ENCODE results near the gene TBC1D5.

TBC1D5 gene

GRCh38 chr3:17473761-17474160 is 268.7 kb downstream of the TBC1D5 start:
- no peak for TF ChIP-seq PPARA (CRISPR knock-in tag; IDR thresholded peaks at IDR 0.05; ENCODE audit: borderline replicate concordance)
- TF ChIP-seq ZNF565 (CRISPR knock-in tag; conservative IDR thresholded peaks at IDR 0.05; ENCODE audit: low read depth), result no peak
- TF ChIP-seq ZNF8 (CRISPR knock-in tag; IDR thresholded peaks at IDR 0.05), result no peak
- TF ChIP-seq RARB (CRISPR knock-in tag; IDR thresholded peaks at IDR 0.05), result no peak
- TF ChIP-seq ZFP30 (CRISPR knock-in tag; IDR thresholded peaks at IDR 0.05), result no peak
- no peak for TF ChIP-seq GLIS3 (CRISPR knock-in tag; IDR thresholded peaks at IDR 0.05)
- no peak for TF ChIP-seq CREB5 (CRISPR knock-in tag; IDR thresholded peaks at IDR 0.05; ENCODE audit: low read depth)
- TF ChIP-seq ESRRG (CRISPR knock-in tag; IDR thresholded peaks at IDR 0.05), result no peak
- TF ChIP-seq OSR1 (CRISPR knock-in tag; IDR thresholded peaks at IDR 0.05), result no peak
- no peak for TF ChIP-seq TSHZ2 (CRISPR knock-in tag; IDR thresholded peaks at IDR 0.05)
- no peak for TF ChIP-seq TCF4 (CRISPR knock-in tag; IDR thresholded peaks at IDR 0.05; ENCODE audit: borderline replicate concordance)
- no peak for TF ChIP-seq ARNTL (CRISPR knock-in tag; IDR thresholded peaks at IDR 0.05; ENCODE audit: borderline replicate concordance, low read depth)
- TF ChIP-seq SNAI2 (CRISPR knock-in tag; IDR thresholded peaks at IDR 0.05), result no peak
- peak; percentile 49; the same call in 1 of the 3 replicates for ATAC-seq

- TF ChIP-seq ZFP3 (CRISPR knock-in tag; IDR thresholded peaks at IDR 0.05) (no peak), TCF4 (CRISPR knock-in tag; IDR thresholded peaks at IDR 0.05; ENCODE audit: borderline replicate concordance) (no peak), BACH2 (CRISPR knock-in tag; IDR thresholded peaks at IDR 0.05; ENCODE audit: borderline replicate concordance) (no peak), TOX (CRISPR knock-in tag; IDR thresholded peaks at IDR 0.05; ENCODE audit: borderline replicate concordance) (no peak), ZC3H10 (CRISPR knock-in tag; IDR thresholded peaks at IDR 0.05) (no peak), ZNF565 (CRISPR knock-in tag; conservative IDR thresholded peaks at IDR 0.05; ENCODE audit: low read depth) (no peak), GLIS3 (CRISPR knock-in tag; IDR thresholded peaks at IDR 0.05) (no peak), SNAI2 (CRISPR knock-in tag; IDR thresholded peaks at IDR 0.05) (no peak), TSHZ2 (CRISPR knock-in tag; IDR thresholded peaks at IDR 0.05) (no peak), CSRNP3 (CRISPR knock-in tag; IDR thresholded peaks at IDR 0.05) (no peak)
- no peak for ATAC-seq
These were observed 272.5 kb downstream of the TBC1D5 start for GRCh38 chr3:17469954-17470353.

- TF ChIP-seq ESRRG (CRISPR knock-in tag; IDR thresholded peaks at IDR 0.05) (no peak), ZNF70 (CRISPR knock-in tag; IDR thresholded peaks at IDR 0.05) (no peak), ISL1 (CRISPR knock-in tag; IDR thresholded peaks at IDR 0.05) (0 out of 2 replicates have a peak, but pooled peaks have one; percentile 27)
- ATAC-seq, result no peak
These were observed 272.9 kb downstream of the TBC1D5 start for GRCh38 chr3:17469520-17469919.

GRCh38 chr3:17466028-17466427 is 276.4 kb downstream of the TBC1D5 start:
- TF ChIP-seq ESRRG (CRISPR knock-in tag; IDR thresholded peaks at IDR 0.05) (no peak), ARNTL (CRISPR knock-in tag; IDR thresholded peaks at IDR 0.05; ENCODE audit: borderline replicate concordance, low read depth) (no peak), ZC3H10 (CRISPR knock-in tag; IDR thresholded peaks at IDR 0.05) (no peak), TSHZ2 (CRISPR knock-in tag; IDR thresholded peaks at IDR 0.05) (no peak), GLIS3 (CRISPR knock-in tag; IDR thresholded peaks at IDR 0.05) (no peak), PATZ1 (CRISPR knock-in tag; IDR thresholded peaks at IDR 0.05; ENCODE audit: borderline replicate concordance) (no peak), RARB (CRISPR knock-in tag; IDR thresholded peaks at IDR 0.05) (no peak), CSDC2 (CRISPR knock-in tag; IDR thresholded peaks at IDR 0.05) (no peak), TOX (CRISPR knock-in tag; IDR thresholded peaks at IDR 0.05; ENCODE audit: borderline replicate concordance) (no peak), ZNF8 (CRISPR knock-in tag; IDR thresholded peaks at IDR 0.05) (no peak), BACH2 (CRISPR knock-in tag; IDR thresholded peaks at IDR 0.05; ENCODE audit: borderline replicate concordance) (no peak), ZFP3 (CRISPR knock-in tag; IDR thresholded peaks at IDR 0.05) (no peak)
- ATAC-seq, result no peak

All from SK-N-SH treated with all-trans-retinoic acid at 6 μM for 48 hours (cell line).